Panc1 (cell line): ENCODE measurements around the gene ZNF775. TPM values are rescaled to one million over a fixed set of nuclear protein-coding genes. Genes with fewer than 3 reads are reported as not detected.
A peak's percentile ranks its signal among the peaks of the same experiment; 100 is the strongest.

ENCODE experiments used
- ATAC-seq: fragments of 200-7000 bp; cut with Tn5 transposase; 2 replicates; pipeline ENCODE4 v1.9.1; 2020; ENCODE audit warnings: mild to moderate bottlenecking, moderate library complexity
- BruUV-seq: library from RNA; stranded (reverse); fragments of 400-500 nt; replicated peaks from 2 replicates; lab custom pipeline; 2021; lab: Mats Ljungman, UMichigan
- CTCF ChIA-PET: fragments of 300-600 bp; sonication (Branson Sonifier 250); formaldehyde crosslinking; loops from one replicate; lab custom pipeline; 2022; ENCODE audit warnings: antibody characterized with exemption; lab: Charles Lee
- POLR2A ChIA-PET: fragments of 300-600 bp; sonication (Branson Sonifier 250); formaldehyde crosslinking; loops from one replicate; lab custom pipeline; 2022; ENCODE audit warnings: antibody characterized with exemption; lab: Charles Lee
- DNase-seq: peaks from one replicate; pipeline ENCODE4 v3.0.0-alpha.2; 2010; ENCODE audit warnings: low read depth, low spot score
- H3K27ac ChIP-seq: 2 replicates; pipeline ENCODE4 v1.5.1; 2011; ENCODE audit warnings: mild to moderate bottlenecking, low read length, inconsistent platforms
- H3K27me3 ChIP-seq: fragments of 200-500 bp; sonication (Bioruptor generic); 2 replicates; pipeline ENCODE4 v1.6.0; 2014; ENCODE audit warnings: low read length, inconsistent platforms; ENCODE audit not compliant: control insufficient read depth, insufficient read depth
- H3K36me3 ChIP-seq: fragments of 200-500 bp; sonication (Bioruptor generic); 2 replicates; pipeline ENCODE4 v1.5.1; 2014; ENCODE audit warnings: inconsistent platforms, mild to moderate bottlenecking, low read length, moderate library complexity; ENCODE audit not compliant: control insufficient read depth, insufficient read depth
- H3K4me1 ChIP-seq: 2 replicates; pipeline ENCODE4 v1.5.1; 2011; ENCODE audit warnings: inconsistent platforms, mild to moderate bottlenecking, low read length, moderate library complexity; ENCODE audit not compliant: control insufficient read depth, insufficient read depth
- H3K4me3 ChIP-seq, 2 experiments: 2 replicates each; pipeline ENCODE4 v1.5.1; 2011 to 2012; ENCODE audit warnings: low read depth in 2 of 2, low read length in 2 of 2, mild to moderate bottlenecking in 2 of 2, inconsistent platforms in 1 of 2, moderate library complexity in 1 of 2
- H3K9me3 ChIP-seq: fragments of 200-500 bp; sonication (Bioruptor generic); 2 replicates; pipeline ENCODE4 v1.5.1; 2014; ENCODE audit warnings: low read depth, mild to moderate bottlenecking, inconsistent platforms, low read length, moderate library complexity; ENCODE audit not compliant: control insufficient read depth, insufficient read depth
- CTCF ChIP-seq: fragments of 450-650 bp; IDR thresholded peaks from 2 replicates; pipeline ENCODE4 v1.5.1; 2017; ENCODE audit warnings: mild to moderate bottlenecking
- POLR2AphosphoS5 ChIP-seq: IDR thresholded peaks from 2 replicates; pipeline ENCODE4 v1.6.1; 2012; ENCODE audit warnings: mild to moderate bottlenecking, low read depth, low read length, moderate library complexity
- REST ChIP-seq, 2 experiments: IDR thresholded peaks; 2 replicates each; pipeline ENCODE4 v1.6.1; 2011 to 2012; ENCODE audit warnings: low read depth in 2 of 2, control low read depth in 1 of 2, low read length in 1 of 2, mild to moderate bottlenecking in 1 of 2, moderate library complexity in 1 of 2; ENCODE audit not compliant: insufficient read depth in 1 of 2
- SIN3A ChIP-seq: IDR thresholded peaks from 2 replicates; pipeline ENCODE4 v1.6.1; 2012; ENCODE audit warnings: low read depth, mild to moderate bottlenecking, low read length, moderate library complexity, borderline replicate concordance; ENCODE audit not compliant: insufficient read depth
- TCF7L2 ChIP-seq: IDR thresholded peaks from 2 replicates; pipeline ENCODE4 v1.6.1; 2011; ENCODE audit warnings: mild to moderate bottlenecking, low read depth, low read length, inconsistent platforms
- in situ Hi-C: cut with HindIII; loops from 2 replicates; pipeline ENCODE4 v1.10.0; 2016; ENCODE audit warnings: low sequenced_read_pairs, low pct_unique_long_range_greater_than_20kb
- intact Hi-C: fragments of 100-400 bp; cut with micrococcal nuclease; formaldehyde crosslinking; loops from one replicate; pipeline ENCODE4 v1.10.0; 2022; ENCODE audit not compliant: unreplicated experiment
- total RNA-seq: library from RNA; stranded (reverse); gene quantifications from one replicate; pipeline ENCODE4 v1.2.1, GENCODE V29; 2021; ENCODE audit not compliant: unreplicated experiment

The ZNF775 gene
- total RNA-seq, 1 experiment from 2014 or later, result 14.7 TPM

GRCh38 chr7:150375662-150376521, 3.2 kb upstream of the ZNF775 start:
- ChIA-PET POLR2A (no interaction called here), CTCF (no interaction called here)
- no peak overlapping the region for H3K4me3 ChIP-seq
- H3K36me3 ChIP-seq, result peaks cover 4% of the 10 kb centered on the region
- in situ Hi-C loops, result no loop called here
- no peak for DNase-seq
- no peak for ATAC-seq
- no peaks in the 10 kb centered on the region for H3K27me3 ChIP-seq
- H3K9me3 ChIP-seq, result no peaks in the 10 kb centered on the region
- TF ChIP-seq POLR2AphosphoS5 (no peak), SIN3A (no peak), REST (IDR thresholded peaks at IDR 0.05; ENCODE audit: insufficient read depth in 1 of 2, low read depth in 2 of 2, low read length in 1 of 2) (no peak), TCF7L2 (no peak), CTCF (no peak)
- intact Hi-C loops, result no loop called here
- H3K27ac ChIP-seq, result peak overlapping the region; percentile 98
- peaks cover 60% of the 10 kb centered on the region for H3K4me1 ChIP-seq
- no TSS peak for BruUV-seq

- intact Hi-C loops, result no loop called here
Observed at GRCh38 chr7:150376560-150376959, 2.6 kb upstream of the ZNF775 start.

More at GRCh38 chr7:150376560-150376959, 2.6 kb upstream of the ZNF775 start:
- no TSS peak for BruUV-seq
- in situ Hi-C loops, result no loop called here
- Histone ChIP-seq H3K27me3 (no peaks in the 10 kb centered on the region), H3K9me3 (no peaks in the 10 kb centered on the region), H3K4me1 (peaks cover 64% of the 10 kb centered on the region), H3K27ac (peak overlapping the region; percentile 98), H3K36me3 (peaks cover 4% of the 10 kb centered on the region), H3K4me3 (no peak overlapping the region)
- POLR2A ChIA-PET, result interaction anchor here (1.9 kb wide), 1 partner anchor 8 kb away, joined by 10 read pairs; the partner anchor contains the start of gene REPIN1
- no peak for TF ChIP-seq REST (IDR thresholded peaks at IDR 0.05; ENCODE audit: insufficient read depth in 1 of 2, low read depth in 2 of 2, low read length in 1 of 2)
- 0 out of 2 replicates have a peak, but pooled peaks have one; percentile 17 for TF ChIP-seq POLR2AphosphoS5
- ATAC-seq, result no peak
- DNase-seq, result no peak
- CTCF ChIA-PET, result no interaction called here
